Muscle of leg (tissue), 11 donors: ENCODE measurements around the gene ACTMAP. TPM values are rescaled to one million over a fixed set of nuclear protein-coding genes. Genes with fewer than 3 reads are reported as not detected.
"Not testable (repeated sequence)": the region's sequence is repeated elsewhere in the genome, so short reads cannot be mapped to it uniquely, and the experiment has no call there.

Experiments used
- DNase-seq: peaks from one replicate; pipeline ENCODE4 v3.0.0; 2013
- H3K27ac ChIP-seq: one replicate; pipeline ENCODE4 v1.5.1; 2013; ENCODE audit warnings: mild to moderate bottlenecking, low read length, control low read depth
- H3K27me3 ChIP-seq: one replicate; pipeline ENCODE4 v1.6.1; 2013; ENCODE audit warnings: low read length; ENCODE audit not compliant: control insufficient read depth, insufficient read depth
- H3K36me3 ChIP-seq: one replicate; pipeline ENCODE4 v1.6.1; 2013; ENCODE audit warnings: low read length; ENCODE audit not compliant: control insufficient read depth, insufficient read depth
- H3K4me1 ChIP-seq: one replicate; pipeline ENCODE4 v1.6.1; 2013; ENCODE audit warnings: low read length; ENCODE audit not compliant: control insufficient read depth, insufficient read depth
- H3K4me3 ChIP-seq: one replicate; pipeline ENCODE4 v1.5.1; 2013; ENCODE audit warnings: low read length, control low read depth
- H3K9me3 ChIP-seq: replicated peaks from 2 replicates; pipeline ENCODE4 v1.6.1; 2013; ENCODE audit warnings: low read depth, low read length; ENCODE audit not compliant: control insufficient read depth
- WGBS: methylation state at CpG from one replicate; pipeline ENCODE4 v1.1.5; 2013; ENCODE audit warnings: missing lambda C conversion rate; ENCODE audit not compliant: insufficient coverage; 5-methylcytosine and 5-hydroxymethylcytosine counted together
- polyA plus RNA-seq, 8 donors: library from polyadenylated mRNA; unstranded; fragments of 120-200 nt; gene quantifications; one replicate each; pipeline versions ENCODE4 v1.2.1 to v1.2.3, GENCODE V29; 2013; ENCODE audit warnings: inconsistent platforms in 1 of 8, low replicate concordance in 1 of 8; ENCODE audit not compliant: insufficient read length in 8 of 8, insufficient read depth in 1 of 8
- total RNA-seq: library from RNA; stranded (reverse); fragments of 120-200 nt; gene quantifications from one replicate; pipeline ENCODE4 v1.2.4, GENCODE V29; 2013

ACTMAP gene
- total and polyA plus RNA-seq, 9 donors, result 1.2 to 13.0 (median 11.0) TPM

- WGBS, result 85% methylated on average over 22 of the region's 25 CpGs
- no peak overlapping the region for H3K27ac ChIP-seq
- H3K36me3 ChIP-seq, result peaks cover 14% of the 10 kb centered on the region
Observed at GRCh38 chr19:40786060-40787037, 36.1 kb upstream of the ACTMAP start.

GRCh38 chr19:40785526-40785925, 35.2 kb upstream of the ACTMAP start:
- H3K9me3 ChIP-seq, result no peaks in the 10 kb centered on the region
- no peaks in the 10 kb centered on the region for H3K4me1 ChIP-seq
- no peak overlapping the region for H3K27ac ChIP-seq
- DNase-seq, result no peak
- H3K4me3 ChIP-seq, result no peak overlapping the region
- peaks cover 14% of the 10 kb centered on the region for H3K36me3 ChIP-seq
- 50% methylated on average over 1 of the region's 1 CpG for WGBS
- H3K27me3 ChIP-seq, result no peaks in the 10 kb centered on the region

More at GRCh38 chr19:40786060-40787037, 36.1 kb upstream of the ACTMAP start:
- H3K9me3 ChIP-seq, result no peaks in the 10 kb centered on the region
- H3K27me3 ChIP-seq, result no peaks in the 10 kb centered on the region
- H3K4me1 ChIP-seq, result no peaks in the 10 kb centered on the region
- no peak for DNase-seq
- H3K4me3 ChIP-seq, result no peak overlapping the region

GRCh38 chr19:40784146-40784545, 33.9 kb upstream of the ACTMAP start:
- H3K36me3 ChIP-seq, result peaks cover 20% of the 10 kb centered on the region
- not testable (repeated sequence) for H3K9me3 ChIP-seq, H3K4me3 ChIP-seq, H3K27ac ChIP-seq, H3K4me1 ChIP-seq, DNase-seq, H3K27me3 ChIP-seq
- 80% methylated on average over 1 of the region's 2 CpGs for WGBS

GRCh38 chr19:40783711-40784110, 33.4 kb upstream of the ACTMAP start:
- no peak for DNase-seq
- Histone ChIP-seq H3K27ac (no peak overlapping the region), H3K9me3 (no peaks in the 10 kb centered on the region), H3K27me3 (no peaks in the 10 kb centered on the region), H3K4me1 (peaks cover 4% of the 10 kb centered on the region), H3K4me3 (no peak overlapping the region), H3K36me3 (peaks cover 20% of the 10 kb centered on the region)
- WGBS, result 100% methylated on average over 6 of the region's 14 CpGs

GRCh38 chr19:40781140-40781539, 30.9 kb upstream of the ACTMAP start:
- DNase-seq, result no peak
- H3K4me3 ChIP-seq, result no peak overlapping the region
- H3K9me3 ChIP-seq, result no peaks in the 10 kb centered on the region
- no peaks in the 10 kb centered on the region for H3K27me3 ChIP-seq
- no peak overlapping the region for H3K27ac ChIP-seq
- H3K4me1 ChIP-seq, result peaks cover 15% of the 10 kb centered on the region
- WGBS, result 98% methylated on average over 4 of the region's 7 CpGs
- H3K36me3 ChIP-seq, result peaks cover 16% of the 10 kb centered on the region

- H3K9me3 ChIP-seq, result no peaks in the 10 kb centered on the region
- no peaks in the 10 kb centered on the region for H3K27me3 ChIP-seq
- no peak for DNase-seq
- WGBS, result 92% methylated on average over 5 of the region's 5 CpGs
- no peak overlapping the region for H3K4me3 ChIP-seq
- peaks cover 15% of the 10 kb centered on the region for H3K4me1 ChIP-seq
- peaks cover 16% of the 10 kb centered on the region for H3K36me3 ChIP-seq
- H3K27ac ChIP-seq, result no peak overlapping the region
Observed at GRCh38 chr19:40780582-40780981, 30.3 kb upstream of the ACTMAP start.

- H3K27ac ChIP-seq, result peak overlapping the region; percentile 98
Observed at GRCh38 chr19:40778706-40779284, 28.5 kb upstream of the ACTMAP start.

GRCh38 chr19:40777937-40778705, 27.8 kb upstream of the ACTMAP start, which contains the start of gene RAB4B:
Gene RAB4B, plus strand, starts transcription at chr19:40778247. Its CDS starts 129 bp downstream, at chr19:40778376.
- Histone ChIP-seq H3K36me3 (peaks cover 11% of the 10 kb centered on the region), H3K4me3 (peak within 1 kb of the TSS; percentile 80), H3K4me1 (peaks cover 15% of the 10 kb centered on the region), H3K27ac (peak within 1 kb of the TSS; percentile 100), H3K9me3 (no peaks in the 10 kb centered on the region), H3K27me3 (no peaks in the 10 kb centered on the region)
- peak; percentile 100 for DNase-seq
- WGBS, result under 1% methylated on average over 54 of the region's 56 CpGs

More at GRCh38 chr19:40778706-40779284, 28.5 kb upstream of the ACTMAP start:
- H3K27me3 ChIP-seq, result no peaks in the 10 kb centered on the region
- H3K9me3 ChIP-seq, result no peaks in the 10 kb centered on the region
- peaks cover 11% of the 10 kb centered on the region for H3K36me3 ChIP-seq
- DNase-seq, result no peak
- peak overlapping the region; percentile 80 for H3K4me3 ChIP-seq
- peaks cover 15% of the 10 kb centered on the region for H3K4me1 ChIP-seq
- WGBS, result 16% methylated on average over 7 of the region's 7 CpGs

GRCh38 chr19:40777645-40777936, 27.3 kb upstream of the ACTMAP start:
- peaks cover 11% of the 10 kb centered on the region for H3K36me3 ChIP-seq
- H3K9me3 ChIP-seq, result no peaks in the 10 kb centered on the region
- H3K27ac ChIP-seq, result peak overlapping the region; percentile 100
- H3K4me3 ChIP-seq, result peak overlapping the region; percentile 60
- no peaks in the 10 kb centered on the region for H3K27me3 ChIP-seq
- DNase-seq, result no peak
- WGBS, result 0% methylated on average over 6 of the region's 10 CpGs
- H3K4me1 ChIP-seq, result peaks cover 15% of the 10 kb centered on the region
